Osteocyte (in vitro differentiated cells): Measurements from ENCODE around the gene TTLL5. TPM values are rescaled to one million over a fixed set of nuclear protein-coding genes. Genes with fewer than 3 reads are reported as not detected.

Experiments used
- DNase-seq: peaks from one replicate; pipeline ENCODE4 v3.0.0; 2021; ENCODE audit warnings: mixed read lengths; ENCODE audit not compliant: unreplicated experiment; ENCODE audit errors: extremely low spot score
- H3K27ac Mint-ChIP-seq: one replicate; pipeline ENCODE4 v1.8.0; 2021; ENCODE audit warnings: mild to moderate bottlenecking, mixed read lengths; ENCODE audit not compliant: unreplicated experiment
- H3K27me3 Mint-ChIP-seq: one replicate; pipeline ENCODE4 v1.8.0; 2021; ENCODE audit warnings: mixed read lengths; ENCODE audit not compliant: unreplicated experiment
- H3K36me3 Mint-ChIP-seq: one replicate; pipeline ENCODE4 v1.8.0; 2021; ENCODE audit warnings: mixed read lengths; ENCODE audit not compliant: unreplicated experiment
- H3K4me1 Mint-ChIP-seq: one replicate; pipeline ENCODE4 v1.8.0; 2021; ENCODE audit warnings: mixed read lengths; ENCODE audit not compliant: unreplicated experiment
- H3K4me3 Mint-ChIP-seq: one replicate; pipeline ENCODE4 v1.8.0; 2021; ENCODE audit warnings: mild to moderate bottlenecking, moderate library complexity, mixed read lengths; ENCODE audit not compliant: unreplicated experiment
- H3K9me3 Mint-ChIP-seq: one replicate; pipeline ENCODE4 v1.8.0; 2021; ENCODE audit warnings: mixed read lengths; ENCODE audit not compliant: unreplicated experiment
- CTCF ChIP-seq: fragments of 200-600 bp; sonication (generic); IDR thresholded peaks from 2 replicates; pipeline ENCODE4 v1.5.0; 2021; ENCODE audit warnings: antibody characterized with exemption, mild to moderate bottlenecking, moderate library complexity
- total RNA-seq: library from RNA; stranded (reverse); gene quantifications from 2 replicates; pipeline ENCODE4 v1.2.1, GENCODE V29; 2021

The TTLL5 gene
- total RNA-seq, 1 donor from 2014 or later = 37.3 TPM

GRCh38 chr14:75697386-75697785 is 36.3 kb downstream of the TTLL5 start:
- Mint-ChIP-seq H3K36me3 (peaks cover 51% of the 10 kb centered on the region), H3K4me1 (no peaks in the 10 kb centered on the region), H3K9me3 (peaks cover 4% of the 10 kb centered on the region), H3K4me3 (no peak overlapping the region), H3K27ac (no peak overlapping the region), H3K27me3 (no peaks in the 10 kb centered on the region)
- TF ChIP-seq CTCF = no peak
- DNase-seq = no peak

GRCh38 chr14:75697918-75698317 is 36.9 kb downstream of the TTLL5 start:
- Mint-ChIP-seq H3K27ac (no peak overlapping the region), H3K4me1 (no peaks in the 10 kb centered on the region), H3K27me3 (no peaks in the 10 kb centered on the region), H3K9me3 (peaks cover 4% of the 10 kb centered on the region), H3K36me3 (peaks cover 47% of the 10 kb centered on the region), H3K4me3 (no peak overlapping the region)
- DNase-seq = no peak
- TF ChIP-seq CTCF = no peak

GRCh38 chr14:75699331-75699730 is 38.3 kb downstream of the TTLL5 start:
- Mint-ChIP-seq H3K27me3 (no peaks in the 10 kb centered on the region), H3K4me3 (no peak overlapping the region), H3K27ac (no peak overlapping the region), H3K36me3 (peaks cover 36% of the 10 kb centered on the region), H3K9me3 (peaks cover 4% of the 10 kb centered on the region), H3K4me1 (no peaks in the 10 kb centered on the region)
- DNase-seq = no peak
- no peak for TF ChIP-seq CTCF

GRCh38 chr14:75700295-75700694 is 39.2 kb downstream of the TTLL5 start:
- H3K4me1 Mint-ChIP-seq = no peaks in the 10 kb centered on the region
- peaks cover 32% of the 10 kb centered on the region for H3K36me3 Mint-ChIP-seq
- H3K27me3 Mint-ChIP-seq = no peaks in the 10 kb centered on the region
- TF ChIP-seq CTCF = no peak
- DNase-seq = no peak
- no peak overlapping the region for H3K4me3 Mint-ChIP-seq
- H3K9me3 Mint-ChIP-seq = no peaks in the 10 kb centered on the region
- no peak overlapping the region for H3K27ac Mint-ChIP-seq

- TF ChIP-seq CTCF = no peak
- DNase-seq = no peak
- H3K9me3 Mint-ChIP-seq = no peaks in the 10 kb centered on the region
- H3K27ac Mint-ChIP-seq = no peak overlapping the region
- H3K4me3 Mint-ChIP-seq = no peak overlapping the region
- H3K4me1 Mint-ChIP-seq = no peaks in the 10 kb centered on the region
- no peaks in the 10 kb centered on the region for H3K27me3 Mint-ChIP-seq
- H3K36me3 Mint-ChIP-seq = peaks cover 30% of the 10 kb centered on the region
Observed at GRCh38 chr14:75702122-75702521, 41.1 kb downstream of the TTLL5 start.
